DND-41 (cell line): ENCODE results near the gene POLN.

Experiments used
- ATAC-seq: fragments of 200-7000 bp; cut with Tn5 transposase; 3 replicates; pipeline ENCODE4 v1.9.1; 2021; ENCODE audit warnings: low read depth; ENCODE audit not compliant: insufficient read depth
- DNase-seq: peaks from one replicate; pipeline ENCODE4 v3.0.0-alpha.2; 2020
- H2AFZ ChIP-seq: 2 replicates; pipeline ENCODE4 v1.6.0; 2012; ENCODE audit warnings: low read depth, low read length
- H3K27ac ChIP-seq: 2 replicates; pipeline ENCODE4 v1.5.1; 2012; ENCODE audit warnings: low read length, inconsistent platforms
- H3K27me3 ChIP-seq: fragments of 200-600 bp; sonication (generic); 2 replicates; pipeline ENCODE4 v1.6.0; 2012; ENCODE audit warnings: low read length, mild to moderate bottlenecking, inconsistent platforms; ENCODE audit not compliant: insufficient read depth, poor library complexity
- H3K36me3 ChIP-seq: 2 replicates; pipeline ENCODE4 v1.5.1; 2012; ENCODE audit warnings: low read length, inconsistent platforms; ENCODE audit not compliant: insufficient read depth
- H3K4me1 ChIP-seq: 2 replicates; pipeline ENCODE4 v1.5.1; 2012; ENCODE audit warnings: mild to moderate bottlenecking, low read length; ENCODE audit not compliant: insufficient read depth
- H3K4me2 ChIP-seq: 2 replicates; pipeline ENCODE4 v1.6.0; 2012; ENCODE audit warnings: mild to moderate bottlenecking, moderate library complexity, low read length, inconsistent platforms; ENCODE audit not compliant: insufficient read depth
- H3K4me3 ChIP-seq, 2 experiments: fragments of 200-600 bp in 1 of 2; shearing (Covaris generic) in 1 of 2; 2 replicates each; pipeline ENCODE4 v1.5.1; 2012 to 2016; ENCODE audit warnings: inconsistent platforms in 2 of 2, low read length in 2 of 2, mild to moderate bottlenecking in 2 of 2, low read depth in 1 of 2, moderate library complexity in 1 of 2
- H3K79me2 ChIP-seq: 2 replicates; pipeline ENCODE4 v1.6.0; 2012; ENCODE audit warnings: low read length, inconsistent platforms; ENCODE audit not compliant: insufficient read depth
- H3K9ac ChIP-seq: 2 replicates; pipeline ENCODE4 v1.6.0; 2012; ENCODE audit warnings: low read depth, mild to moderate bottlenecking, inconsistent platforms, low read length, moderate library complexity
- H3K9me3 ChIP-seq: 2 replicates; pipeline ENCODE4 v1.5.1; 2012; ENCODE audit warnings: low read length, moderate library complexity, mild to moderate bottlenecking, inconsistent platforms; ENCODE audit not compliant: insufficient read depth, severe bottlenecking
- H4K20me1 ChIP-seq: 2 replicates; pipeline ENCODE4 v1.6.0; 2012; ENCODE audit warnings: low read length; ENCODE audit not compliant: insufficient read depth
- CTCF ChIP-seq: IDR thresholded peaks from 2 replicates; pipeline ENCODE4 v1.5.1; 2012; ENCODE audit warnings: borderline replicate concordance, low read length, moderate library complexity, mild to moderate bottlenecking; ENCODE audit not compliant: poor library complexity, severe bottlenecking; ENCODE audit errors: extremely low read depth
- EZH2 ChIP-seq: IDR thresholded peaks from 3 replicates; pipeline ENCODE4 v1.6.1; 2012; ENCODE audit warnings: borderline replicate concordance, low read depth, mild to moderate bottlenecking, moderate library complexity, low read length, inconsistent platforms; ENCODE audit not compliant: severe bottlenecking

Gene POLN

GRCh38 chr4:2287594-2287915, 45.6 kb upstream of the POLN start:
- Histone ChIP-seq H3K9ac (no peak overlapping the region), H4K20me1 (peaks cover 3% of the 10 kb centered on the region; the same call in 1 of the 2 replicates), H3K4me1 (peaks cover 51% of the 10 kb centered on the region), H2AFZ (no peak overlapping the region), H3K4me3 (no peak overlapping the region), H3K27ac (no peak overlapping the region), H3K27me3 (no peaks in the 10 kb centered on the region), H3K79me2 (no peaks in the 10 kb centered on the region), H3K36me3 (no peaks in the 10 kb centered on the region), H3K4me2 (no peak overlapping the region), H3K9me3 (no peaks in the 10 kb centered on the region)
- DNase-seq, result no peak
- no peak for ATAC-seq
- no peak for TF ChIP-seq EZH2
- no peak for TF ChIP-seq CTCF

- Histone ChIP-seq H2AFZ (no peak overlapping the region), H3K79me2 (no peaks in the 10 kb centered on the region), H3K4me2 (no peak overlapping the region), H4K20me1 (peaks cover under 1% of the 10 kb centered on the region; the same call in 1 of the 2 replicates), H3K36me3 (no peaks in the 10 kb centered on the region), H3K27me3 (no peaks in the 10 kb centered on the region), H3K27ac (no peak overlapping the region), H3K4me3 (no peak overlapping the region), H3K9me3 (no peaks in the 10 kb centered on the region), H3K9ac (no peak overlapping the region), H3K4me1 (peaks cover 56% of the 10 kb centered on the region)
- TF ChIP-seq CTCF, result no peak
- TF ChIP-seq EZH2, result no peak
- DNase-seq, result no peak
- no peak for ATAC-seq
Measured at GRCh38 chr4:2286904-2287593, 45.1 kb upstream of the POLN start.

- H3K4me3 ChIP-seq, result no peak overlapping the region
- H3K79me2 ChIP-seq, result no peaks in the 10 kb centered on the region
- DNase-seq, result no peak
- ATAC-seq, result no peak
- no peak for TF ChIP-seq EZH2
- TF ChIP-seq CTCF, result no peak
- H2AFZ ChIP-seq, result no peak overlapping the region
- no peak overlapping the region for H3K4me2 ChIP-seq
- H3K36me3 ChIP-seq, result no peaks in the 10 kb centered on the region
- peak overlapping the region; percentile 49; the same call in 1 of the 2 replicates for H3K27ac ChIP-seq
- no peak overlapping the region for H3K9ac ChIP-seq
- H3K9me3 ChIP-seq, result no peaks in the 10 kb centered on the region
- no peaks in the 10 kb centered on the region for H4K20me1 ChIP-seq
- H3K27me3 ChIP-seq, result no peaks in the 10 kb centered on the region
- peaks cover 57% of the 10 kb centered on the region for H3K4me1 ChIP-seq
Measured at GRCh38 chr4:2285613-2286381, 43.9 kb upstream of the POLN start.
